GM18867 (cell line): ENCODE measurements around the gene KTN1.

ENCODE experiments used
- ATAC-seq: cut with Tn5 transposase; IDR thresholded peaks from one replicate; pipeline ENCODE4 v1.9.1; 2021; ENCODE audit warnings: mild to moderate bottlenecking, moderate library complexity; ENCODE audit not compliant: unreplicated experiment

The KTN1 gene

DNA sequence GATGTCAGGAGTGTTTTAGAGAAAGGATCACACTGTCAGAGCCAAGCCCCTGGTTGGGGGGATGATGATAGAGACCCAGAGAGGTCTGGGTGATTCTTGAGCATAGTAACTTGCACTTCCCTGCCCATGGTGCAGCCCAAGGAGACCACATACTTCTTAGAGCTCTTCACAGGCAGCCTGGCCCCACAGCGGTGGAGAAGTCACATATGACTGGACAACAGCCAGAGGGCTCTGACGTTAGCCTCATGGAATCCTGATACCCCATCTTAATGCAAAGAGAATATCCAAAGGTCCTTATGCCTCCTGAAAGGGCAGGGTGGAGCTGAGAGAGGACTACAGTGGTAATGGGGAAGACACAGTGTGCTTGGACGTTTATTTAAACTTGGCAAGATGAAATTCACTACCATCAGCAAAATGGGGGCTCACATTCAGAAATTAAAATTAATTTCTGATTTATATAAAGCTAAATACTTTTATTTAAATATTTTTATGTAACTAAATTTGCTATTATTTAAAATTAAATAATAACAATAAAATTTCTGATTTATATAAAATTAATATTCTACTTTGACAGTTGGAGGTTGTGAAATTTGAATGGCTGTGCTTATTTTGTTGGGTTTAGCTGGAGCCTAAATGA, 131.3 kb downstream of the KTN1 start:
- ATAC-seq: no peak

- ATAC-seq: no peak
Observed at GRCh38 chr14:55712491-55712890, 132.5 kb downstream of the KTN1 start.

GRCh38 chr14:55713486-55713885, 133.5 kb downstream of the KTN1 start:
- no peak for ATAC-seq

GRCh38 chr14:55715889-55716288, 135.9 kb downstream of the KTN1 start:
- ATAC-seq: peak; percentile 95

GRCh38 chr14:55717621-55718020, 137.6 kb downstream of the KTN1 start:
- ATAC-seq: no peak

- ATAC-seq: no peak
Observed at GRCh38 chr14:55718551-55718950, 138.5 kb downstream of the KTN1 start.

GRCh38 chr14:55720796-55721195, 140.8 kb downstream of the KTN1 start:
- no peak for ATAC-seq

DNA sequence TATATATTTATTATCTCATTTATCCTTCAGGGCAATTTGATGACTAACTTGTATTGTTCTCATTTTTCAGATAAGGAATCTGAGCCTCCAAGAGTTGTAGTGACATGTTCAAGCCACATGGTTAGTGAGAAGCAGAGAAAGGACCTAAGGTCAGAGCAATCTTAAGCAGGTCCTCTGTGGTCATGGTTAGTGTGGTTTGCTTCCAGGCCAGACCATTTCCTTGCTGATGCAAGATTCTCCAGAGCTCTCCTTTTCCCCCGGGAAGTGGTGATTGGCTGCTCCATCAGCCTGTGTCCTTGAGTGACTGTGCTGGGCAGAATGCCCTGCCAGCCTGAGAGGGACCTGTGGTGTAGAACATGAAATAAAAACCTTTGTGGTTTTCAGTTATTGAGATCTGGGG, 141.3 kb downstream of the KTN1 start:
- no peak for ATAC-seq

GRCh38 chr14:55722054-55722453, 142.0 kb downstream of the KTN1 start:
- ATAC-seq: no peak

- peak; percentile 45 for ATAC-seq
Observed at GRCh38 chr14:55724736-55725135, 144.7 kb downstream of the KTN1 start.

- ATAC-seq: no peak
Observed at GRCh38 chr14:55730592-55731310, 150.7 kb downstream of the KTN1 start.

- no peak for ATAC-seq
Observed at GRCh38 chr14:55731311-55731872, 151.4 kb downstream of the KTN1 start.

GRCh38 chr14:55731881-55732498, 152.0 kb downstream of the KTN1 start:
- no peak for ATAC-seq

- no peak for ATAC-seq
Observed at GRCh38 chr14:55733599-55733998, 153.6 kb downstream of the KTN1 start.
